GM18502 (cell line): ENCODE data around the gene CCDC183.

Experiments used
- ATAC-seq: cut with Tn5 transposase; IDR thresholded peaks from one replicate; pipeline ENCODE4 v1.9.1; 2021; ENCODE audit warnings: mild to moderate bottlenecking; ENCODE audit not compliant: unreplicated experiment, poor library complexity

The CCDC183 gene

GRCh38 chr9:136846376-136847087, 50.4 kb downstream of the CCDC183 start:
- ATAC-seq = no peak

- ATAC-seq = no peak
These were observed 51.1 kb downstream of the CCDC183 start for GRCh38 chr9:136847088-136847825.

GRCh38 chr9:136847826-136848392, 51.8 kb downstream of the CCDC183 start:
- no peak for ATAC-seq

DNA sequence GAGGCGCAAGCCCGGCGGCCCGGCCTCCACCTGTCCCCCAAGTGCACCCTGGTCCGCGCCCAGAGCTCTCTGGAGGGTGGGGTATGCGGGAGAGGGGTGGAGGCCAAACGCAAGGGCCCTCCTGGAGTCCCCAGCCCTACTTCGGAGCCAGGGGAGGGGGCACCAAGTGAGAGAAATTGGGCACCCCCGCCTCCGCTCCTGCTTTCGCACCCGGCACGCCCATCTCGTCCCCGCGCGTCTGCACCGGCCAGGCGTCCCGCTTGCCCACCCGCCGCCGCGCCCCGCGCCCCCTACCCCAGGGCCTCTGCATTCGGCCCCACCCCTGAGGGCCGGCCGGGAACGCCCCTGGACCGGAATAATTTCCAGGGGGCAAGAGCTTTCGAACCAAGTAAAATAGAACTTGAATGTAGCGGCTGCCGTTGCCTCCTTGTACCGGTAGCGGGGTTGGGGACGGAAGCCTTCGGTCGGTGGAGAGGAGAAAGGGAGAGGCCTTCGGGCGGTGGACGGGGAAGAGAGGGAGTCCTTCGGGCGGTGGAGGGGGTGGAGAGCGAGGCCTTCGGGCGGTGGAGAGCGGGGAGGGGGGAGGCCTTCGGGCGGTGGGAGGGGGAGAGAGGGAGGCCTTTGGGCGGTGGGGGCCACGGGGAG, 52.4 kb downstream of the CCDC183 start:
- no peak for ATAC-seq

DNA sequence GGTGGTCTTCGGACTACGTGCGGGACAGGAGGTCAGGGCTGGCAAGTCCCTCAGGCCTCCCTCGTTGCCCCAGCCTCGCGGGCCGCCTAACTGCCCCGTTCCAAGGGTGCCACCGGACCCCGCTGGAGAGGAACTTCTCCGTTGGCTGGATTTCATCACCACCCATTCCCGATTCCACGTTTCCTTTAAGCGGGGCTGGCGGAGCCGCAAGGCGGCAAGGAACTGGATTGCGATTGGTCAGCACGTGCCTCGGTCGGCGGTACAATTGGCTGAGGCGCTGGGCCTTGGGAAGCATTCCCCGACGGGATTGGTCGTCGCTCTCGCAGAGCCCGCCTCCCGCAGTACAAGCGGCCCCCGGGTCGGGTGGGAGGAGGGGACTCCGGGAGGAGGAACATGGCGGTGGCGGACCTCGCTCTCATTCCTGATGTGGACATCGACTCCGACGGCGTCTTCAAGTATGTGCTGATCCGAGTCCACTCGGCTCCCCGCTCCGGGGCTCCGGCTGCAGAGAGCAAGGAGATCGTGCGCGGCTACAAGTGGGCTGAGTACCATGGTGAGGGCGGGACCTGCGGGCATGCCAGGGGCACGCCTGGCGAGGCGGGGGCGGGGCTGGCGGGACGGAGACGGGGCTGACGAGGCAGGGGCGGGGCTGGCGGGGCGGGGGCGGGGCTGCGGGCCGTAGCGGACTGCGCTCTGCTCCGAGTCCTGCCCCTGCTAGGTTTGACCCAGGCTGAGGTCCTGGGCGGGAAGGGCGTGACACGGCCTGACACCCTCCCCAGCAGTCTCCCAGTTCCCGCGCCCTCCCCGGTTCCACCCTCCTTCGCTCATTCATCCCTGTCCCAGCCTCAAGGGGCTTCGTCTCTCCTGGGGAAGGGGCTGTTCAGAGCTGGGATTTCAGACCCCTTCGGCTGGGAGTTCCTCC, 53.2 kb downstream of the CCDC183 start, which contains the start of gene PHPT1:
Gene PHPT1, plus strand, starts transcription at position 372 of the 922 bp plus-strand sequence. Its CDS starts 22 bp downstream, at position 394.
- ATAC-seq = peak; percentile 83

DNA sequence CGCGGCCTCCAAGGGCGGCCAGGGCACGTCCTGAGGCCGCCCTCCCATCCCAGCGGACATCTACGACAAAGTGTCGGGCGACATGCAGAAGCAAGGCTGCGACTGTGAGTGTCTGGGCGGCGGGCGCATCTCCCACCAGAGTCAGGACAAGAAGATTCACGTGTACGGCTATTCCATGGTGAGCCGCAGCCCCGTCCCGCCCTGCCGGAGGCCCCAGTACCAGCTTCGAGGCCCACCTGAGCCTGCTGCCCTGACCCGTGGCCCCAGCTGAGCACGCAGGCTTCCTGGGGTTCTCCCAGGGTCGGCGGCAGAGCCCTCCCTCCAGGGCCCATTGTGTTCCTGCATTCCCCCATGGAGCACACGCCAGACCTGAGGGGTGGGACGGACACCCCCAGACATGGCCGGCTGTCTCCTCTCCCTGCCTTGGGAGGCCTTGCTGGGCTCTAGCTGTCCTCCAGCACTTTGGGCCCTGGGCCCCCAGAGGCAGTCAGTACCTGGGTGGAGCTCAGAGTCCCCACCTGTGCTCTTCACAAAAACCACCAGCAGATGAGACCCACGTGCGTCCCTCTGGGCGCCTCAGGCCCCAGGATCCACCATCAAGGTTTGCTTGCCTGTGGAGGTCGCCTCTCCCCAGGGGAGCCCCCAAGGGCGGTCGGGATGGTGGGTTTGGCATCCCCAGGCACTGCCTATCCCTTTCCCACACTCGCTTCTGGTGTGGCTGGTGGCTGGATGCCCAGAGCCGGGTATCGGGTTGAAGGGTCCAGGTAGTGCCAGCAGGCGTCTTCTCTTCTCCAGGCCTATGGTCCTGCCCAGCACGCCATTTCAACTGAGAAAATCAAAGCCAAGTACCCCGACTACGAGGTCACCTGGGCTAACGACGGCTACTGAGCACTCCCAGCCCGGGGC, 54.1 kb downstream of the CCDC183 start:
- no peak for ATAC-seq

DNA sequence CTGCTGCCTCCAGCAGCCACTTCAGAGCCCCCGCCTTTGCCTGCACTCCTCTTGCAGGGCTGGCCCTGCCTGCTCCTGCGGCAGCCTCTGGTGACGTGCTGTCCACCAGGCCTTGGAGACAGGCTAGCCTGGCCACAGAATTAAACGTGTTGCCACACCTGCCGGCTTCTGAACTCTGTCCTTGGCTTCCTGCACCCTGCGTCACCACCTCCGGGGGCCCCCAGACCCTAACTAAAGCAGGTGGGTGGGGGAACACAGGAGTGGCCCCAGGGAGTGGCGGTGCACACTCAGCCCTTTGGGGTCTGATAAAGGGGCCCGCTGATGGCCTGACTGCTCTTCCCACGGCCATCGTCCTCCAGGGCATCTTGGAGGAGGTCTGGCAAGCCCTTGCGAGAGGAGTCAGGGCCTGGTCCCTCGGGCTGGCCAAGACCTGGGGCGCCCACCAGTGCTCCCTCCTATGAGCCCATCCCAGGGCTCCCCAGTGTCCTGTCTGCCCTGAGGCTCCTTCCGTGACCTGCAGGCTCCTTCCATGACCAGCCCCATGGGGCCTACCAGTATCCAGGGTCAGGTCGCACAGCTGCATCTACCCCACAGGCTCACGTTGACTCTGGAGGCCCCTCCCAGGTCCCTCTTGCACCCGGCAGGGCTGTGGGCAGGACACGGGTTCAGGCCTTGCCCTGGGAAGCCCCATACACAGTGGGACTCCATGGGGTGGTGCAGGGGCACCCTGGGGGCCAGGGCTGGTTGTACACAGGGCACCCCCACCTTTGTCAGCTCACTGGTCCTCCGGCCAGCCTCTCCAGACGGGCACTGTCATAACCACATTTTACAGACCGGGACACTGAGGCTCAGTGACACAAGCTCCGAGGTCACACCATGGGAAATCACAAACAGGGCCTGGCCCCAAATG, 55.0 kb downstream of the CCDC183 start:
- ATAC-seq = no peak

DNA sequence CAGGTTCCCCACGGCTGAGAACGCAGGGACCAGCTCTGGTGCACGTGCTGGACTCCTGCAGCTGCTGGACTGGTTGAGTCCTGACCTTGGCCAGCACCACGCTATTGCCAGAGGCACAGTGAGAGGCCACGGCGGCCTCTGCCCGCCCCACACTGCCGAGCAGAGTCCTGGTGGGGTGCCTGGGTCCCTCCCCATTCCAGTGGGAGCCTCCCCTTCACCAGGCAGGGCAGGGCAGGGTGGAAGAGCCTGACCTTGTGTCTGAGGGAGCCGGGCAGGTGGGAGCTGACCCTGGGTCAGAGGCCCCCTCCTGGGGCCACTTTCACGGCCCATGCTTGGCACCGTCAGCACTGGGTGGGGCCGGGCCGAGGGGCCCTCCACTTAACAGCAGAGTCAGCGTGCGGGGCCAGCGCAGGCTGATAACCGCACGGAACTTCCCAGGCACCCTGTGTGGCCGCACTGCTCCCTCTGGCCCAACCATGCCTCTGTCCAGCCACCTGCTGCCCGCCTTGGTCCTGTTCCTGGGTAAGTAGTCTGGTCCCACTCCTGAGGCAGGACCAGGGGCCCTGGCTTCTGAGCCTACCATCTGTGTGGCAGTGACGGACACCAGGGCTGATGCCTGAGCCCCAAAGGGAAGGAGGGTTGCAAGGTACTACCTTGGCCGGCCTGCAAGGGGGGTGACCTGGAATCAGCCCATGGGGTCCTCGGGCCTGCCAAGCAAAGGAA, 56.0 kb downstream of the CCDC183 start, which contains the start of gene MAMDC4:
Gene MAMDC4, plus strand, starts transcription at position 406 of the 723 bp plus-strand sequence. Its CDS starts 71 bp downstream, at position 477.
- no peak for ATAC-seq

- ATAC-seq = no peak
These were observed 56.8 kb downstream of the CCDC183 start for GRCh38 chr9:136852664-136853595.

DNA sequence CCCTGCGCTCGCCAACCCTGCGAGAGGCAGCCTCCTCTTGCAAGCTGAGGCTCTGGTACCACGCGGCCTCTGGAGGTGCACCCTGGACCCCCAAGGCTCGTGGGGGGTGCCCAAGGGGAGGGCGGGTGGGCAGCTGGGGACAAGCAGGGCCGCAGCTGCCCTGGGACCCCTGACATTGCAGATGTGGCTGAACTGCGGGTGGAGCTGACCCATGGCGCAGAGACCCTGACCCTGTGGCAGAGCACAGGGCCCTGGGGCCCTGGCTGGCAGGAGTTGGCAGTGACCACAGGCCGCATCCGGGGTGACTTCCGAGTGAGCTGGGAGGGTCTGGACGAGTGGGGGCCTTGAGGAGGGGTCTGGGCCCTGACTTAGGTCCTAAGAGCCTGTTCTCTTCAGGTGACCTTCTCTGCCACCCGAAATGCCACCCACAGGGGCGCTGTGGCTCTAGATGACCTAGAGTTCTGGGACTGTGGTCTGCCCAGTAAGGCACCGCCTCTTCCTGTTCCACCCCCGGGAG, 57.5 kb downstream of the CCDC183 start:
- no peak for ATAC-seq

DNA sequence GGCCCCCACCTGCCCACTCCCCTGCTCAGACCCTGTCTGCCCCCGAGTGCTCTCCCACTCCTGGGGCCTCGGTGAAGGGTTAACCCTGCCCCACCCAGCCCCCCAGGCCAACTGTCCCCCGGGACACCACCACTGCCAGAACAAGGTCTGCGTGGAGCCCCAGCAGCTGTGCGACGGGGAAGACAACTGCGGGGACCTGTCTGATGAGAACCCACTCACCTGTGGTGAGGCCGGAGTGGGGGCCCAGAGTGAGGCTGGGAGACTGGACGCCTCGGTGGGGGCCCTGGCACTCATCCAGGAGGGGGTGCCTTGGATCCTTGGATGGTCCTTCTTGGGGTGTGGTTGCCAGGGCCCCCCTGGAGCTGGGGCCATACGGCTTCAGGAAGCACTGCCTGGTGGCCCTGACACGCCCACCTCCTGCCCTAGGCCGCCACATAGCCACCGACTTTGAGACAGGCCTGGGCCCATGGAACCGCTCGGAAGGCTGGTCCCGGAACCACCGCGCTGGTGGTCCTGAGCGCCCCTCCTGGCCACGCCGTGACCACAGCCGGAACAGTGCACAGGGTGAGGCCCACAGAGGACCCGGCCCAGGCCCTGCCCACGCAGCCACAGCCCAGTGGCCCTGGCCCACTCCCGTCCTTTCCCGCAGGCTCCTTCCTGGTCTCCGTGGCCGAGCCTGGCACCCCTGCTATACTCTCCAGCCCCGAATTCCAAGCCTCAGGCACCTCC, 58.1 kb downstream of the CCDC183 start:
- no peak for ATAC-seq

- ATAC-seq = no peak
These were observed 58.8 kb downstream of the CCDC183 start for GRCh38 chr9:136854842-136855460.

DNA sequence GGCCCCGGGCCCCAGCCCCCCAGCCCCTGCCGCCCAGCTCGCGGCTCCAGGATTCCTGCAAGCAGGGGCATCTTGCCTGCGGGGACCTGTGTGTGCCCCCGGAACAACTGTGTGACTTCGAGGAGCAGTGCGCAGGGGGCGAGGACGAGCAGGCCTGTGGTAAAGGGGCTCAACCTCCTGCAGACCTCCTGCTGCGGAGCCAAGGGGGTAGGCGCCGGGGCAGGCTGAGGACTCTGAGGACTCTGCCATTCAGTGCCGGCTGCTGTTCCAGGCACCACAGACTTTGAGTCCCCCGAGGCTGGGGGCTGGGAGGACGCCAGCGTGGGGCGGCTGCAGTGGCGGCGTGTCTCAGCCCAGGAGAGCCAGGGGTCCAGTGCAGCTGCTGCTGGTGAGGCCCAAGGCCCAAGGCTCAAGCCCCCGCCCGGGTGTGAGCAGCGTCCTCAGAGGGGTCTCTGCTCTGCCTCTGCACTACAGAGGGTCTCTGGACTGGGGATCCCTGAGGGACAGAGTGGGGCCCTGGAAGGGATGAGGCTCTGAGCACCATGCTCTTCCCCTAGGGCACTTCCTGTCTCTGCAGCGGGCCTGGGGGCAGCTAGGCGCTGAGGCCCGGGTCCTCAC, 59.4 kb downstream of the CCDC183 start:
- ATAC-seq = no peak

DNA sequence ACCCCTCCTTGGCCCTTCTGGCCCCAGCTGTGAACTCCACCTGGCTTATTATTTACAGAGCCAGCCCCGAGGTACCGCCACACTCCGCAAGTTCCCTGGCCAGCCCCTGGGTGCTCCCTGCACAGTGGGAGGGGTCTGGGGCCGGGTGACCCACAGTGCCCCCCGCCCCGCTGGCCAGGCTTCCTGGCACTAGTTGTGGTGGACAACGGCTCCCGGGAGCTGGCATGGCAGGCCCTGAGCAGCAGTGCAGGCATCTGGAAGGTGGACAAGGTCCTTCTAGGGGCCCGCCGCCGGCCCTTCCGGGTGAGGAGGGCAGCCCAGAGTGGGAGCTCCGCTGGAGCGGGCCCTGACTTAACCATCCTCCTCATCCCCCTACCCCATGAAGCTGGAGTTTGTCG, 59.9 kb downstream of the CCDC183 start:
- no peak for ATAC-seq
